ENCODE measurements around the gene MEX3C. TPM values are rescaled to one million over a fixed set of nuclear protein-coding genes. Genes with fewer than 3 reads are reported as not detected.

Gene MEX3C
- total and polyA plus RNA-seq, 8 donors = 7.2 to 45.2 (median 16.6) TPM

DNA sequence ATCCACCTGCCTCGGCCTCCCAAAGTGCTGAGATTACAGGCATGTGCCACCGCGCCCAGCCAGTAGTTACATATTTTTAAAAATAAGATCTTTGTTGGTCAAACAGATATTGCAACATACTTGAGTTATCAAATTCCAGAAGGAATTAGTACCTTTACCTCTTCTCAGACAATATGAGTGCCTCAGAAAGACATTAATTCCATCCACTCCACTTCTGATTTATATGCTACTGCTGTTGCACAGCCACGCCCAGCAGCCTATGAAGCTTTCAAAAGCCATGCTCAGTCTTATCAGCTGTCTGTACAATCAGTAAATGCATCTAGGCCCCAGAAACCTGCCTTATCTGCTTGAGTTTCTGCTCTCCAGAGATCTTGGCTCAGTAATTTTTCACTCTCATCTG is 47.8 kb downstream of the MEX3C start:
- WGBS, 5 donors = 65 to 87% (median 81%) methylated on average over 4 of the region's 4 CpGs
- H3K4me3 ChIP-seq = no peak overlapping the region
- no peak for TF ChIP-seq CTCF (IDR thresholded peaks at IDR 0.05)
- no peak for TF ChIP-seq POLR2A (IDR thresholded peaks at IDR 0.05)
- no peak for TF ChIP-seq EP300 (IDR thresholded peaks at IDR 0.05)
- TF ChIP-seq POLR2AphosphoS5 (IDR thresholded peaks at IDR 0.05) = no peak
- intact Hi-C loops (cut with DNase I; ENCODE audit: low total_unique reads) = no loop called here
- no peak for DNase-seq
- H3K27me3 ChIP-seq = no peaks in the 10 kb centered on the region
- H3K27ac ChIP-seq = no peak overlapping the region
- H3K4me1 ChIP-seq = peaks cover 0 to 6% (median 0%) of the 10 kb centered on the region in 4 donors
- H3K36me3 ChIP-seq = no peaks in the 10 kb centered on the region
- no peaks in the 10 kb centered on the region for H3K9me3 ChIP-seq

DNA sequence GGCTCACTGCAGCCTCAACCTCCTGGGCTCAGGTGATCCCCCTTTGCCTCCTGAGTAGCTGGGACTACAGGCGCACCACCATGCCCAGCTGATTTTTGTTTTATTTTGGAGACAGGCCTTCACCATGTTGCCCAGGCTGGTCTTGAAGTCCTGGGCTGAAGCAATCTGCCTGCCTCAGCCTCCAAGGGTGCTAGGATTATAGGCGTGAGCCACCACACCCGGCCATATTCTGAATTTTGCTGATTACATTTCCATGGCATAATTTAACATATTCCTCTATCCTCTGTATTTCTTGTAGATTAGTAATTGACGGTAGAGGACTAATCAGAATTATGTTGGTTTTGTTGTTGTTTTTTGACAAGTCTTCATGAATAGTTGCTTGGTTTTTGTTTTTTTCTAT is 50.6 kb downstream of the MEX3C start:
- intact Hi-C loops (cut with DNase I; ENCODE audit: low total_unique reads) = no loop called here
- Histone ChIP-seq H3K27ac (no peak overlapping the region), H3K4me1 (no peaks in the 10 kb centered on the region), H3K4me3 (no peak overlapping the region), H3K36me3 (no peaks in the 10 kb centered on the region), H3K9me3 (no peaks in the 10 kb centered on the region), H3K27me3 (no peaks in the 10 kb centered on the region)
- 67 to 89% (median 71%) methylated on average over 4 of the region's 4 CpGs for WGBS, 5 donors
- TF ChIP-seq EP300 (IDR thresholded peaks at IDR 0.05) (no peak), POLR2A (IDR thresholded peaks at IDR 0.05) (no peak), POLR2AphosphoS5 (IDR thresholded peaks at IDR 0.05) (no peak), CTCF (IDR thresholded peaks at IDR 0.05) (no peak)
- DNase-seq = no peak

DNA sequence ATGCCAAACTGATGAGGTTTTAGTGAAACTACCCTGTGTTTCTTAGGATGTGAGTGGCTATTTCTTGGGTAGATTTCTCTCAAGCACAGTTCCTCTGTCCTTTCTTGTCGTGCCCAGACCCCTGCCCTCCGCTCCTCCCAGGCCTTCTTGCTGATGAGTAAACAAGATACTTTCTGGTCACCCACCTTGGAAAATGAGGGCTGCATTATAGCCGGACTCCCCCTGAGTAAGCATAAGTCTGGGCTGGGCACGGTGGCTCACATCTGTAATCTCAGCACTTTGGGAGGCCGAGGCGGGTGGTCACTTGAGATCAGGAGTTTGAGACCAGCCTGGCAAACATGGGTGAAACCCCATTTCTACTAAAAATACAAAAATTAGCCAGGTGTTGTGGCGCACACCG is 58.5 kb downstream of the MEX3C start:
- H3K27ac ChIP-seq = no peak overlapping the region
- H3K4me1 ChIP-seq = no peaks in the 10 kb centered on the region
- intact Hi-C loops (cut with DNase I; ENCODE audit: low total_unique reads) = no loop called here
- no peaks in the 10 kb centered on the region for H3K9me3 ChIP-seq
- TF ChIP-seq CTCF (IDR thresholded peaks at IDR 0.05) = no peak
- no peak for TF ChIP-seq EP300 (IDR thresholded peaks at IDR 0.05)
- H3K36me3 ChIP-seq = no peaks in the 10 kb centered on the region
- 86 to 94% (median 93%) methylated on average over 8 of the region's 8 CpGs for WGBS, 5 donors
- no peak overlapping the region for H3K4me3 ChIP-seq
- H3K27me3 ChIP-seq = no peaks in the 10 kb centered on the region
- DNase-seq = no peak

GRCh38 chr18:51137891-51138290 is 59.6 kb downstream of the MEX3C start:
- intact Hi-C loops (cut with DNase I; ENCODE audit: low total_unique reads) = no loop called here
- whole genome bisulfite sequencing, 5 donors = 84 to 89% (median 86%) methylated on average over 7 of the region's 7 CpGs

More at GRCh38 chr18:51137891-51138290, 59.6 kb downstream of the MEX3C start:
- Histone ChIP-seq H3K4me3 (no peak overlapping the region), H3K9me3 (no peaks in the 10 kb centered on the region), H3K36me3 (no peaks in the 10 kb centered on the region), H3K27me3 (no peaks in the 10 kb centered on the region), H3K27ac (no peak overlapping the region), H3K4me1 (no peaks in the 10 kb centered on the region)
- peak in 1 of 2 donors; percentile 8 for DNase-seq
- TF ChIP-seq POLR2AphosphoS5 (IDR thresholded peaks at IDR 0.05) (no peak), CTCF (IDR thresholded peaks at IDR 0.05) (no peak), POLR2A (IDR thresholded peaks at IDR 0.05) (no peak), EP300 (IDR thresholded peaks at IDR 0.05) (no peak)

All from stomach (tissue), 9 donors.